ENCODE results near the gene NSUN7.

DNA sequence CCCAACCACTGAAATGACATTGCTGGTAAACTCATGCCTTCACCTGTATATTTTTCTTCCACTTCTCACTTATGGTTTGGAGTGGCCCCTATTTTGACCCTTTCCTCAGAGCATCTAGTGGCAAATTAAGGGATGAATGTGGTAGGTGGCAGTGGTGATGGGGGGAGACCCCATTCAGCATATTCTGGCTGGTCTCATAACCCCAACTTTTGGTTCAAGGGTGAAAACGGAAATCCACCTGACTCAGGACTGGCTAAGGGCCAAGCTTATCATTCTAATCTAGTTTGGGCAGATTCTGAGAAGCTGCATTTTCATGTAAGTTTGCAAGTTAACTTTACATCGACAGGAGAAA lies 47.0 kb upstream of the NSUN7 start:
- TF ChIP-seq, protein P1, sequence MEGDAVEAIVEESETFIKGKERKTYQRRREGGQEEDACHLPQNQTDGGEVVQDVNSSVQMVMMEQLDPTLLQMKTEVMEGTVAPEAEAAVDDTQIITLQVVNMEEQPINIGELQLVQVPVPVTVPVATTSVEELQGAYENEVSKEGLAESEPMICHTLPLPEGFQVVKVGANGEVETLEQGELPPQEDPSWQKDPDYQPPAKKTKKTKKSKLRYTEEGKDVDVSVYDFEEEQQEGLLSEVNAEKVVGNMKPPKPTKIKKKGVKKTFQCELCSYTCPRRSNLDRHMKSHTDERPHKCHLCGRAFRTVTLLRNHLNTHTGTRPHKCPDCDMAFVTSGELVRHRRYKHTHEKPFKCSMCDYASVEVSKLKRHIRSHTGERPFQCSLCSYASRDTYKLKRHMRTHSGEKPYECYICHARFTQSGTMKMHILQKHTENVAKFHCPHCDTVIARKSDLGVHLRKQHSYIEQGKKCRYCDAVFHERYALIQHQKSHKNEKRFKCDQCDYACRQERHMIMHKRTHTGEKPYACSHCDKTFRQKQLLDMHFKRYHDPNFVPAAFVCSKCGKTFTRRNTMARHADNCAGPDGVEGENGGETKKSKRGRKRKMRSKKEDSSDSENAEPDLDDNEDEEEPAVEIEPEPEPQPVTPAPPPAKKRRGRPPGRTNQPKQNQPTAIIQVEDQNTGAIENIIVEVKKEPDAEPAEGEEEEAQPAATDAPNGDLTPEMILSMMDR (IDR thresholded peaks at IDR 0.05; ENCODE audit: low read depth, low read length, poor library complexity, severe bottlenecking), result no peak
- no peak for TF ChIP-seq EZH2phosphoT487 (IDR thresholded peaks at IDR 0.05; ENCODE audit: borderline replicate concordance, low read length)
